Endothelial cell (in vitro differentiated cells): ENCODE results near the gene CPPED1. TPM values are rescaled to one million over a fixed set of nuclear protein-coding genes. Genes with fewer than 3 reads are reported as not detected.

Source experiments
- DNase-seq: peaks from one replicate; pipeline ENCODE4 v3.0.0; 2021; ENCODE audit warnings: low spot score
- H3K27ac Mint-ChIP-seq: one replicate; pipeline ENCODE4 v1.8.0; 2021; ENCODE audit warnings: mixed read lengths, inconsistent platforms; ENCODE audit not compliant: unreplicated experiment
- H3K27me3 Mint-ChIP-seq: one replicate; pipeline ENCODE4 v1.8.0; 2021; ENCODE audit warnings: mild to moderate bottlenecking, moderate library complexity, mixed read lengths, inconsistent platforms; ENCODE audit not compliant: unreplicated experiment
- H3K36me3 Mint-ChIP-seq: one replicate; pipeline ENCODE4 v1.8.0; 2021; ENCODE audit warnings: mild to moderate bottlenecking, low read depth, mixed read lengths, inconsistent platforms; ENCODE audit not compliant: unreplicated experiment
- H3K4me1 Mint-ChIP-seq: one replicate; pipeline ENCODE4 v1.8.0; 2021; ENCODE audit warnings: mild to moderate bottlenecking, mixed read lengths, inconsistent platforms; ENCODE audit not compliant: unreplicated experiment
- H3K4me3 Mint-ChIP-seq: one replicate; pipeline ENCODE4 v1.8.0; 2021; ENCODE audit warnings: mild to moderate bottlenecking, mixed read lengths, inconsistent platforms; ENCODE audit not compliant: unreplicated experiment
- H3K9me3 Mint-ChIP-seq: one replicate; pipeline ENCODE4 v1.8.0; 2021; ENCODE audit warnings: mixed read lengths, inconsistent platforms; ENCODE audit not compliant: unreplicated experiment
- CTCF ChIP-seq: fragments of 200-600 bp; sonication (generic); IDR thresholded peaks from one replicate; pipeline ENCODE4 v1.5.0; 2021; ENCODE audit warnings: antibody characterized with exemption; ENCODE audit not compliant: unreplicated experiment
- total RNA-seq: library from RNA; stranded (reverse); fragmentation: NEBNext Ultra II Directional; extraction: Animal tissue kit (Norgen Biotek cat#: 25700); gene quantifications from one replicate; pipeline ENCODE4 v1.2.1, GENCODE V29; 2021; ENCODE audit not compliant: unreplicated experiment

CPPED1 gene
- total RNA-seq, 1 donor from 2014 or later = 11.6 TPM

DNA sequence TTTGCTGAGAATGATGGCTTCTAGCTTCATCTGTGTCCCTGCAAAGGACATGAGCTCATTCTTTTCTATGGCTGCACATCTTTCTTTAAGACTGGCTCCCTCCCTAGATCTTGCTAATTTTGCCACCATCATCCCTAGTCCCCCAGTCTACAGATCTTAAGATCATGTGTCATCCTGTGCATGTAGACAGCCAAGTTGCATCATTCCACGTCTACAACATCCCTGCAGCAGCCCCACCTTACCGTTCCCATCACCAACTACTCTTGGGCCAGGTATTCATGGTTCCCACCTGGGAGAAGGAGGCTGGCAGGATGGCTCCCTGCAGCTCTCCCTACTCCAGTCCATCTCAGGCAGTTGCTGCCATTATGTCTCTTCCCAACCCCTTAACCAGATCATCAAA, 12.3 kb downstream of the CPPED1 start:
- peaks cover 4% of the 10 kb centered on the region for H3K36me3 Mint-ChIP-seq
- H3K27ac Mint-ChIP-seq = no peak overlapping the region
- no peaks in the 10 kb centered on the region for H3K4me1 Mint-ChIP-seq
- H3K9me3 Mint-ChIP-seq = no peaks in the 10 kb centered on the region
- no peak overlapping the region for H3K4me3 Mint-ChIP-seq
- no peak for DNase-seq
- TF ChIP-seq CTCF = no peak
- no peaks in the 10 kb centered on the region for H3K27me3 Mint-ChIP-seq

- no peak overlapping the region for H3K27ac Mint-ChIP-seq
- no peak for DNase-seq
- no peaks in the 10 kb centered on the region for H3K9me3 Mint-ChIP-seq
- no peaks in the 10 kb centered on the region for H3K27me3 Mint-ChIP-seq
- no peaks in the 10 kb centered on the region for H3K4me1 Mint-ChIP-seq
- no peak for TF ChIP-seq CTCF
- H3K36me3 Mint-ChIP-seq = peaks cover 4% of the 10 kb centered on the region
- no peak overlapping the region for H3K4me3 Mint-ChIP-seq
Measured at GRCh38 chr16:12788758-12789157, 14.9 kb downstream of the CPPED1 start.

DNA sequence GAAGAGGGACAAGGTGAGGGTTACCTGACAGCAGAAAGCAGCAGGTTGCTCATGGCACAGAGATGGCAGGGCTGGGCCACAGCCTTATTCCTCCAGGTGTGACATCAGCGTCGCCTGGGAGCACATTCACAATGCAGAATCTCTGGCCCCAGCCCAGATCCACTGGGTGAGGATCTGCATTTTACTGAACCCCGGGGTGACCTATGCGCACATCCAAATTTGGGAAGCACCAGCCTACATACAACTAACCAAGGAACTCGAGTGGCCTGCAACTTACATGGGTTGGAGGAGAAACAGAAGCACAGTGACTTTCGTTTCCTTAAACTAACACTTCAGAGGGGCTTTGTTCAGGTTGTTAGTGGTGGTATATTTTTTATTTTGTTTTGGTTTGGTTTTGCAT, 17.6 kb downstream of the CPPED1 start:
- TF ChIP-seq CTCF = no peak

GRCh38 chr16:12784076-12784475, 19.6 kb downstream of the CPPED1 start:
- Mint-ChIP-seq H3K4me1 (no peaks in the 10 kb centered on the region), H3K4me3 (no peak overlapping the region), H3K27me3 (no peaks in the 10 kb centered on the region), H3K36me3 (peaks cover 4% of the 10 kb centered on the region), H3K9me3 (no peaks in the 10 kb centered on the region), H3K27ac (no peak overlapping the region)
- no peak for DNase-seq
- TF ChIP-seq CTCF = no peak

More for the DNA sequence above, 17.6 kb downstream of the CPPED1 start:
- Mint-ChIP-seq H3K4me1 (no peaks in the 10 kb centered on the region), H3K9me3 (no peaks in the 10 kb centered on the region), H3K27ac (no peak overlapping the region), H3K36me3 (peaks cover 4% of the 10 kb centered on the region), H3K27me3 (no peaks in the 10 kb centered on the region), H3K4me3 (no peak overlapping the region)
- DNase-seq = no peak

DNA sequence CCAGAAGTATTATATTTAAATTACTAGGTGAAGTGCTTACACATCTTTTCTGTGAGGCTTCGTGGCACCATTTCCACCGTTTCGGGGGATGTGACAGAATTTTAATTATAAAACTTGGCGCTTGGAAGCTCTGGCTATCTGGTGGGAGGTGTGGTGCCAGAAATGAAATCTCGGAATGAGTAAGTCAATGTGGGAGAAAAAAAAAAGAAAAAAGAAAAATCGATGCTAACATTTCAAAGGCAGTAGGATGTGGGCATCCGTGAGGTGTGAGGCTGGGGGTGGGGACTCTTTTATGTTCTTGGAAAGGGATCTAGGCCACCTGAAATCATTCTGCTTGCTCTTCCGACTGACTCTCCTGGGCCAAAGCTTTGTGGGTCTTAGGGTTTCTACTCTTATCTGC, 21.9 kb downstream of the CPPED1 start:
- no peak for DNase-seq
- Mint-ChIP-seq H3K36me3 (no peaks in the 10 kb centered on the region), H3K27me3 (no peaks in the 10 kb centered on the region), H3K27ac (no peak overlapping the region), H3K4me3 (no peak overlapping the region), H3K4me1 (no peaks in the 10 kb centered on the region), H3K9me3 (no peaks in the 10 kb centered on the region)
- no peak for TF ChIP-seq CTCF
